ENCODE measurements around the gene COQ4. TPM values are rescaled to one million over a fixed set of nuclear protein-coding genes. Genes with fewer than 3 reads are reported as not detected.

COQ4 gene
- total RNA-seq, 1 donor from 2014 or later, result 16.8 TPM

GRCh38 chr9:128361296-128361985 is 38.8 kb downstream of the COQ4 start:
- H3K4me3 ChIP-seq, result no peak overlapping the region

GRCh38 chr9:128361986-128362646 is 39.5 kb downstream of the COQ4 start:
- TF ChIP-seq CTCF (IDR thresholded peaks at IDR 0.05) (peak; percentile 83), EZH2phosphoT487 (IDR thresholded peaks at IDR 0.05) (no peak)
- no peak overlapping the region for H2AFZ ChIP-seq (replicated peaks)
- Mint-ChIP-seq H3K27ac (peak overlapping the region; percentile 89), H3K4me1 (peaks cover 42% of the 10 kb centered on the region), H3K36me3 (peaks cover 6% of the 10 kb centered on the region), H3K9me3 (no peaks in the 10 kb centered on the region), H3K4me3 (no peak overlapping the region), H3K27me3 (ENCODE audit: insufficient read depth, low read depth) (peaks cover 16% of the 10 kb centered on the region)
- H3F3A ChIP-seq (ENCODE audit: low read depth), result peaks cover 22% of the 10 kb centered on the region
- no peak overlapping the region for H3K9ac ChIP-seq
- no peaks in the 10 kb centered on the region for H3K79me2 ChIP-seq (ENCODE audit: low read depth)
- H3K27ac ChIP-seq, result no peak overlapping the region
- H3K27me3 ChIP-seq, result peaks cover 85% of the 10 kb centered on the region
- no peak overlapping the region for H3K4me3 ChIP-seq
- H4K20me1 ChIP-seq (ENCODE audit: low read depth), result peaks cover 79% of the 10 kb centered on the region
- H3K36me3 ChIP-seq, result no peaks in the 10 kb centered on the region
- DNase-seq (ENCODE audit: low spot score), result peak; percentile 91
- no peaks in the 10 kb centered on the region for H3K9me3 ChIP-seq (ENCODE audit: low read depth)
- peak overlapping the region; percentile 49 for H3K4me2 ChIP-seq
- peaks cover 6% of the 10 kb centered on the region for H3K4me1 ChIP-seq

More at GRCh38 chr9:128361296-128361985, 38.8 kb downstream of the COQ4 start:
- Mint-ChIP-seq H3K4me1 (peaks cover 36% of the 10 kb centered on the region), H3K36me3 (peaks cover 6% of the 10 kb centered on the region), H3K9me3 (no peaks in the 10 kb centered on the region), H3K27ac (peak overlapping the region; percentile 75), H3K27me3 (ENCODE audit: insufficient read depth, low read depth) (peaks cover 10% of the 10 kb centered on the region), H3K4me3 (peak overlapping the region; percentile 62)
- Histone ChIP-seq H3K79me2 (ENCODE audit: low read depth) (no peaks in the 10 kb centered on the region), H2AFZ (replicated peaks) (no peak overlapping the region), H3K4me1 (peaks cover 6% of the 10 kb centered on the region), H3F3A (ENCODE audit: low read depth) (peaks cover 22% of the 10 kb centered on the region), H3K27me3 (peaks cover 78% of the 10 kb centered on the region), H3K36me3 (no peaks in the 10 kb centered on the region), H3K9me3 (ENCODE audit: low read depth) (no peaks in the 10 kb centered on the region), H3K4me2 (peak overlapping the region; percentile 49), H3K9ac (no peak overlapping the region), H3K27ac (no peak overlapping the region), H4K20me1 (ENCODE audit: low read depth) (peaks cover 72% of the 10 kb centered on the region)
- no peak for TF ChIP-seq CTCF (IDR thresholded peaks at IDR 0.05)
- no peak for TF ChIP-seq EZH2 (IDR thresholded peaks at IDR 0.05)
- no peak for TF ChIP-seq EZH2phosphoT487 (IDR thresholded peaks at IDR 0.05)
- no peak for DNase-seq (ENCODE audit: low spot score)

GRCh38 chr9:128362774-128363173 is 40.1 kb downstream of the COQ4 start:
- no peak overlapping the region for H3K27ac Mint-ChIP-seq
- H3K9me3 Mint-ChIP-seq, result no peaks in the 10 kb centered on the region
- H3K27ac ChIP-seq, result no peak overlapping the region
- H3K4me3 Mint-ChIP-seq, result no peak overlapping the region
- H3K4me1 ChIP-seq, result peaks cover 6% of the 10 kb centered on the region
- peaks cover 22% of the 10 kb centered on the region for H3F3A ChIP-seq (ENCODE audit: low read depth)
- peaks cover 82% of the 10 kb centered on the region for H4K20me1 ChIP-seq (ENCODE audit: low read depth)
- H3K27me3 Mint-ChIP-seq (ENCODE audit: insufficient read depth, low read depth), result peaks cover 18% of the 10 kb centered on the region
- peaks cover 91% of the 10 kb centered on the region for H3K27me3 ChIP-seq
- no peak for TF ChIP-seq EZH2phosphoT487 (IDR thresholded peaks at IDR 0.05)
- TF ChIP-seq EZH2 (IDR thresholded peaks at IDR 0.05), result no peak
- TF ChIP-seq CTCF (IDR thresholded peaks at IDR 0.05), result no peak
- H3K9ac ChIP-seq, result no peak overlapping the region
- H3K4me1 Mint-ChIP-seq, result peaks cover 44% of the 10 kb centered on the region
- H3K79me2 ChIP-seq (ENCODE audit: low read depth), result no peaks in the 10 kb centered on the region
- peaks cover 3% of the 10 kb centered on the region for H3K36me3 Mint-ChIP-seq
- H2AFZ ChIP-seq (replicated peaks), result no peak overlapping the region
- no peak for DNase-seq (ENCODE audit: low spot score)
- H3K4me3 ChIP-seq, result no peak overlapping the region
- no peaks in the 10 kb centered on the region for H3K36me3 ChIP-seq
- no peak overlapping the region for H3K4me2 ChIP-seq
- H3K9me3 ChIP-seq (ENCODE audit: low read depth), result no peaks in the 10 kb centered on the region
